Adrenal gland (tissue), 12 donors: Measurements from ENCODE around the gene SHISA3. TPM values are rescaled to one million over a fixed set of nuclear protein-coding genes. Genes with fewer than 3 reads are reported as not detected.

Experiments
- DNase-seq, 7 donors: peaks; one replicate each; pipeline ENCODE4 v3.0.0-alpha.2; 2019 to 2020
- H3K27ac ChIP-seq, 5 donors: fragments of 200-600 bp; sonication (generic) in 4 of 5; 1 replicate in 3 of 5; 2 replicates in 2 of 5; pipeline versions ENCODE4 v1.5.1 to v1.8.0; 2016 to 2020; ENCODE audit warnings: mild to moderate bottlenecking in 1 of 5
- H3K27me3 ChIP-seq: fragments of 200-600 bp; 2 replicates; pipeline ENCODE4 v1.8.0; 2021
- H3K36me3 ChIP-seq, 2 donors: fragments of 200-600 bp; replicated peaks in 1 of 2; 1 replicate in 1 of 2; 2 replicates in 1 of 2; pipeline versions ENCODE4 v1.5.1 to v1.8.0; 2018 to 2022
- H3K4me1 ChIP-seq, 2 donors: fragments of 200-600 bp; replicated peaks in 1 of 2; 1 replicate in 1 of 2; 2 replicates in 1 of 2; pipeline versions ENCODE4 v1.5.1 to v1.8.0; 2018 to 2021
- H3K4me3 ChIP-seq, 4 donors: fragments of 200-600 bp; sonication (generic) in 3 of 4; one replicate each; pipeline ENCODE4 v1.5.1; 2016 to 2018
- H3K9me3 ChIP-seq, 3 donors: fragments of 200-600 bp; sonication (generic) in 1 of 3; replicated peaks in 1 of 3; 1 replicate in 2 of 3; 2 replicates in 1 of 3; pipeline versions ENCODE4 v1.5.1 to v1.8.0; 2016 to 2021
- CTCF ChIP-seq, 6 experiments: fragments of 450-650 bp in 4 of 6; fragments of 200-600 bp in 2 of 6; sonication (generic) in 1 of 6; IDR thresholded peaks; 1 replicate in 5 of 6; 2 replicates in 1 of 6; pipeline versions ENCODE4 v1.5.1 to v1.8.0; 2016 to 2021; ENCODE audit warnings: antibody characterized with exemption in 6 of 6, mild to moderate bottlenecking in 2 of 6, moderate library complexity in 1 of 6
- POLR2A ChIP-seq, 2 donors: fragments of 450-650 bp; IDR thresholded peaks; one replicate each; pipeline ENCODE4 v1.6.1; 2017; ENCODE audit warnings: antibody characterized with exemption in 2 of 2, mild to moderate bottlenecking in 2 of 2, moderate library complexity in 1 of 2
- WGBS, 4 donors: extraction: QIAGEN DNeasy Blood & Tissue Kit in 2 of 4; methylation state at CpG; one replicate each; pipeline versions ENCODE4 v1.1.5 to v1.1.7; 2013 to 2017; 5-methylcytosine and 5-hydroxymethylcytosine counted together
- intact Hi-C, 2 donors: fragments of 100-400 bp; cut with DNase I; formaldehyde crosslinking; loops; one replicate each; pipeline versions ENCODE4 v1.14.1 to v1.15.0; 2022 to 2023
- polyA plus RNA-seq, 3 donors: library from polyadenylated mRNA; stranded (reverse); fragments of 200-250 nt in 2 of 3; fragments of 350-450 nt in 1 of 3; fragmentation: Illumina TruSeq in 1 of 3; extraction: RNeasy Lipid Tissue Mini Kit (QIAGEN cat#74804) in 1 of 3; gene quantifications; one replicate each; pipeline ENCODE4 v1.2.3, GENCODE V29; 2013 to 2014
- total RNA-seq, 9 donors: library from RNA; depleted of rRNA in 4 of 9; stranded (reverse); fragments of >200 nt in 4 of 9; fragments of 120-200 nt in 1 of 9; fragmentation: NEBNext Ultra II Directional in 1 of 9; extraction: Animal tissue kit (Norgen Biotek cat#: 25700) in 1 of 9; gene quantifications; one replicate each; pipeline versions ENCODE4 v1.1.0 to v1.2.4, GENCODE V29; 2013 to 2023
- donor health status: healthy with polysubstance abuse.
- donor health status: Bipolar disorder and iron deficiency.
- donor health status: DM: yes; HTN: yes; CAD: no.
- donor health status: DM: no; HTN: no; CAD: no.
- donor health status: DM: no; HTN: no; CAD: no.
- donor health status: DM: yes; HTN: yes; CAD: no.

SHISA3 gene
- total and polyA plus RNA-seq, 12 donors: 0.26 to 2.8 (median 1.7) TPM

GRCh38 chr4:42391355-42391664 is 6.0 kb upstream of the SHISA3 start:
- Histone ChIP-seq H3K27ac (peak overlapping the region in 1 of 5 donors; percentile 40), H3K9me3 (no peaks in the 10 kb centered on the region), H3K4me1 (no peaks in the 10 kb centered on the region), H3K4me3 (no peak overlapping the region), H3K27me3 (peaks cover 6% of the 10 kb centered on the region), H3K36me3 (no peaks in the 10 kb centered on the region)
- no peak for DNase-seq
- 70 to 83% (median 75%) methylated on average over 2 of the region's 2 CpGs for WGBS, 4 donors
- TF ChIP-seq CTCF (IDR thresholded peaks at IDR 0.05): no peak
- TF ChIP-seq POLR2A (IDR thresholded peaks at IDR 0.05): no peak
- intact Hi-C loops: no loop called here

- Histone ChIP-seq H3K9me3 (no peaks in the 10 kb centered on the region), H3K4me1 (peaks cover 0 to 5% of the 10 kb centered on the region in 2 donors), H3K27me3 (peaks cover 12% of the 10 kb centered on the region), H3K4me3 (no peak overlapping the region), H3K36me3 (no peaks in the 10 kb centered on the region), H3K27ac (peak overlapping the region in 1 of 5 donors; percentile 40)
- WGBS, 4 donors: 45 to 67% (median 51%) methylated on average over 5 of the region's 5 CpGs
- peak; percentile 67 to 91 (median 76) for DNase-seq
- intact Hi-C loops: no loop called here
- no peak for TF ChIP-seq POLR2A (IDR thresholded peaks at IDR 0.05)
- TF ChIP-seq CTCF (IDR thresholded peaks at IDR 0.05): no peak
Measured at GRCh38 chr4:42391981-42392380, 5.3 kb upstream of the SHISA3 start.

DNA sequence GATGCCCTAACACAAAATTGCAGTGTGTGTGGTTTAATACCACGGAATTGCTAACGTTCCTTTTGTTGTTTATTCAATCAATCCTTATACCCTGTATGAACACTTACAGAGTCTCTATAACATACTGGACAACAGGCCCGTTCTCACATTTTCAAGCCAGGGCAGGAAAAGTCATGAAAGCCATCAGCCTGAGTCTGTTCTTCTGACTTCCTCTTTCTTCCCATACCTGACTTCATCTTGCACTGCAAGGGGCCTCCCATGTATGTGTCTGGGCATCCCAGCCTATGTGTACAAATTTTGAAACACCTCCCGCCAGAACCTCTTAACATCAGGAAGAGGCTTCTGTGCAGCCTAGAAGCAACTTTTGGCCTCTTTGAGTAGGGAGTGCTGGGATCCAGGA is 4.9 kb upstream of the SHISA3 start:
- peaks cover 3 to 9% of the 10 kb centered on the region in 2 donors for H3K4me1 ChIP-seq
- no peak for DNase-seq
- no peak for TF ChIP-seq CTCF (IDR thresholded peaks at IDR 0.05)
- no peak for TF ChIP-seq POLR2A (IDR thresholded peaks at IDR 0.05)
- H3K27ac ChIP-seq: no peak overlapping the region
- 88 to 91% (median 89%) methylated on average over 4 of the region's 4 CpGs for WGBS, 4 donors
- intact Hi-C loops: no loop called here
- H3K36me3 ChIP-seq: no peaks in the 10 kb centered on the region
- H3K27me3 ChIP-seq: peaks cover 15% of the 10 kb centered on the region
- H3K4me3 ChIP-seq: no peak overlapping the region
- H3K9me3 ChIP-seq: no peaks in the 10 kb centered on the region

DNA sequence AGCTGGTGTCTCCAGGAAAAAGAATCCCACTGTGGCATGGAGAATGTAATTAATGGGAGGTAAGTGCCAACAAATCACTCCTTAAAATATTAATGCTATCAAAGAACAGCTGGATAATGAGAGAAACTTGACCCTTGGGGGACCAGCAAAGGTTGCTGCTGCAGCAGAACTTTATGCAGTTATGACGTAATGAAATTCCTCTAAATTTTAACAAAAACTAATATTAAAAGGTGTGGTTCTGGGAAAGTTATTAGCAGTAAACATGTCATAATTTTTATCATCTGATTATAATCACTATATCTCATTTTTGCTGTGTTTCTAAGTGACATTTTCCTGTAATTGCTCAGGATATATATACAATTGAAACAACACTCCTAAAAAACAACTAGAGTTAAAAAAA is 1.7 kb upstream of the SHISA3 start:
- Histone ChIP-seq H3K4me1 (peaks cover 16 to 25% of the 10 kb centered on the region in 2 donors), H3K36me3 (no peaks in the 10 kb centered on the region), H3K27me3 (peaks cover 38% of the 10 kb centered on the region), H3K27ac (no peak overlapping the region), H3K4me3 (no peak overlapping the region), H3K9me3 (no peaks in the 10 kb centered on the region)
- 77 to 96% (median 93%) methylated on average over 1 of the region's 1 CpG for WGBS, 4 donors
- DNase-seq: no peak
- no peak for TF ChIP-seq POLR2A (IDR thresholded peaks at IDR 0.05)
- TF ChIP-seq CTCF (IDR thresholded peaks at IDR 0.05): no peak
- intact Hi-C loops: no loop called here
